ENCODE data around the gene NELL1.

- TF ChIP-seq, protein P1, sequence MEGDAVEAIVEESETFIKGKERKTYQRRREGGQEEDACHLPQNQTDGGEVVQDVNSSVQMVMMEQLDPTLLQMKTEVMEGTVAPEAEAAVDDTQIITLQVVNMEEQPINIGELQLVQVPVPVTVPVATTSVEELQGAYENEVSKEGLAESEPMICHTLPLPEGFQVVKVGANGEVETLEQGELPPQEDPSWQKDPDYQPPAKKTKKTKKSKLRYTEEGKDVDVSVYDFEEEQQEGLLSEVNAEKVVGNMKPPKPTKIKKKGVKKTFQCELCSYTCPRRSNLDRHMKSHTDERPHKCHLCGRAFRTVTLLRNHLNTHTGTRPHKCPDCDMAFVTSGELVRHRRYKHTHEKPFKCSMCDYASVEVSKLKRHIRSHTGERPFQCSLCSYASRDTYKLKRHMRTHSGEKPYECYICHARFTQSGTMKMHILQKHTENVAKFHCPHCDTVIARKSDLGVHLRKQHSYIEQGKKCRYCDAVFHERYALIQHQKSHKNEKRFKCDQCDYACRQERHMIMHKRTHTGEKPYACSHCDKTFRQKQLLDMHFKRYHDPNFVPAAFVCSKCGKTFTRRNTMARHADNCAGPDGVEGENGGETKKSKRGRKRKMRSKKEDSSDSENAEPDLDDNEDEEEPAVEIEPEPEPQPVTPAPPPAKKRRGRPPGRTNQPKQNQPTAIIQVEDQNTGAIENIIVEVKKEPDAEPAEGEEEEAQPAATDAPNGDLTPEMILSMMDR (conservative IDR thresholded peaks at IDR 0.05 in 1 of 2, IDR thresholded peaks at IDR 0.05 in 1 of 2; ENCODE audit: low read depth in 1 of 2, low read length in 2 of 2): no peak
- TF ChIP-seq EZH2 (IDR thresholded peaks at IDR 0.05; ENCODE audit: low read length, missing control alignments): no peak
Observed at GRCh38 chr11:21564095-21564494, 894.7 kb downstream of the NELL1 start.
